GM12873 (cell line): Measurements from ENCODE around the gene ARSG.

ENCODE experiments used
- CTCF ChIP-seq: IDR thresholded peaks from 2 replicates; pipeline ENCODE4 v1.5.1; 2012; ENCODE audit warnings: low read depth, mild to moderate bottlenecking, moderate library complexity, low read length, control low read depth; ENCODE audit not compliant: insufficient read depth; ENCODE audit errors: missing control alignments

Gene ARSG

GRCh38 chr17:68344701-68345136 lies 53.4 kb downstream of the ARSG start:
- TF ChIP-seq CTCF = no peak

GRCh38 chr17:68346448-68346847 lies 55.2 kb downstream of the ARSG start:
- no peak for TF ChIP-seq CTCF

GRCh38 chr17:68347380-68347779 lies 56.1 kb downstream of the ARSG start:
- no peak for TF ChIP-seq CTCF

- no peak for TF ChIP-seq CTCF
Observed at GRCh38 chr17:68349157-68349556, 57.9 kb downstream of the ARSG start.

GRCh38 chr17:68351395-68351794 lies 60.1 kb downstream of the ARSG start:
- TF ChIP-seq CTCF = no peak

GRCh38 chr17:68352041-68352440 lies 60.7 kb downstream of the ARSG start:
- no peak for TF ChIP-seq CTCF

- no peak for TF ChIP-seq CTCF
Observed at GRCh38 chr17:68353111-68353521, 61.8 kb downstream of the ARSG start.
